Natural killer cell (primary cell): ENCODE measurements around the gene USP48. TPM values are rescaled to one million over a fixed set of nuclear protein-coding genes. Genes with fewer than 3 reads are reported as not detected.

Source experiments
- ATAC-seq, 3 donors: fragments of 150-1000 bp in 2 of 3; fragments of 200-7000 bp in 1 of 3; cut with Tn5 transposase; 1 replicate in 1 of 3; 2 replicates in 2 of 3; pipeline ENCODE4 v1.10.0; 2021; ENCODE audit warnings: mild to moderate bottlenecking in 2 of 3, moderate library complexity in 2 of 3
- DNase-seq, 2 donors: peaks; one replicate each; pipeline versions ENCODE4 v3.0.0 to v3.0.0-alpha.2; 2013 to 2021; ENCODE audit warnings: mixed read lengths in 1 of 2
- H3K27ac ChIP-seq: one replicate; pipeline ENCODE4 v1.5.1; 2013; ENCODE audit warnings: mild to moderate bottlenecking, low read length
- H3K27me3 ChIP-seq: one replicate; pipeline ENCODE4 v1.6.1; 2013; ENCODE audit warnings: low read length; ENCODE audit not compliant: control insufficient read depth, insufficient read depth
- H3K36me3 ChIP-seq: one replicate; pipeline ENCODE4 v1.6.1; 2013; ENCODE audit warnings: low read length; ENCODE audit not compliant: control insufficient read depth, insufficient read depth
- H3K4me1 ChIP-seq: one replicate; pipeline ENCODE4 v1.6.1; 2013; ENCODE audit warnings: low read length; ENCODE audit not compliant: control insufficient read depth, insufficient read depth
- H3K4me3 ChIP-seq: one replicate; pipeline ENCODE4 v1.5.1; 2013; ENCODE audit warnings: low read length
- H3K9me3 ChIP-seq: one replicate; pipeline ENCODE4 v1.6.1; 2013; ENCODE audit warnings: low read length; ENCODE audit not compliant: control insufficient read depth, insufficient read depth
- H3K27ac Mint-ChIP-seq, 2 donors: one replicate each; pipeline ENCODE4 v1.8.0; 2022; ENCODE audit warnings: mild to moderate bottlenecking in 2 of 2, mixed read lengths in 2 of 2, moderate library complexity in 1 of 2
- H3K27me3 Mint-ChIP-seq, 2 donors: one replicate each; pipeline ENCODE4 v1.8.0; 2022; ENCODE audit warnings: low read depth in 2 of 2, mixed read lengths in 2 of 2
- H3K36me3 Mint-ChIP-seq: one replicate; pipeline ENCODE4 v1.8.0; 2022; ENCODE audit warnings: mixed read lengths
- H3K4me1 Mint-ChIP-seq, 2 donors: one replicate each; pipeline ENCODE4 v1.8.0; 2022; ENCODE audit warnings: mixed read lengths in 2 of 2
- H3K4me3 Mint-ChIP-seq: one replicate; pipeline ENCODE4 v1.8.0; 2022; ENCODE audit warnings: mild to moderate bottlenecking, moderate library complexity, mixed read lengths
- H3K9me3 Mint-ChIP-seq, 2 donors: one replicate each; pipeline ENCODE4 v1.8.0; 2022; ENCODE audit warnings: mixed read lengths in 2 of 2
- CTCF ChIP-seq: fragments of 200-600 bp; IDR thresholded peaks from one replicate; pipeline ENCODE4 v1.8.0; 2022; ENCODE audit warnings: antibody characterized with exemption
- WGBS: methylation state at CpG from one replicate; pipeline ENCODE4 v1.1.7; 2013; ENCODE audit warnings: missing lambda C conversion rate; ENCODE audit not compliant: insufficient coverage; 5-methylcytosine and 5-hydroxymethylcytosine counted together
- intact Hi-C: fragments of 100-400 bp; cut with micrococcal nuclease; formaldehyde crosslinking; loops from one replicate; pipeline ENCODE4 v1.14.2; 2022
- total RNA-seq, 4 donors: library from RNA; stranded (reverse); fragments of 120-200 nt in 1 of 4; gene quantifications; one replicate each; pipeline versions ENCODE4 v1.2.3 to v1.2.4, GENCODE V29; 2013 to 2022

Gene USP48
- total RNA-seq, 3 donors from 2014 or later (not counting 1 experiment from before 2014, with no cell fraction given), result 71.4 to 127 (median 90.5) TPM

GRCh38 chr1:21628798-21629393, 154.1 kb downstream of the USP48 start:
- H3K9me3 Mint-ChIP-seq, result no peaks in the 10 kb centered on the region
- DNase-seq (no peak), ATAC-seq (no peak)
- no peak overlapping the region for H3K4me3 Mint-ChIP-seq
- no peaks in the 10 kb centered on the region for H3K27me3 ChIP-seq
- no peaks in the 10 kb centered on the region for H3K4me1 ChIP-seq
- H3K27ac ChIP-seq, result no peak overlapping the region
- H3K36me3 ChIP-seq, result no peaks in the 10 kb centered on the region
- H3K27me3 Mint-ChIP-seq, result peaks cover 0 to 9% of the 10 kb centered on the region in 2 donors
- H3K27ac Mint-ChIP-seq, result no peak overlapping the region
- intact Hi-C loops, result no loop called here
- no peaks in the 10 kb centered on the region for H3K4me1 Mint-ChIP-seq
- WGBS, result 22% methylated on average over 6 of the region's 7 CpGs
- H3K4me3 ChIP-seq, result no peak overlapping the region
- no peak for TF ChIP-seq CTCF
- no peaks in the 10 kb centered on the region for H3K36me3 Mint-ChIP-seq
- no peaks in the 10 kb centered on the region for H3K9me3 ChIP-seq

Other genes with a start within 250 kb of the USP48 start
- 1 to 10 TPM in 1 of 3 donors, under 1 TPM in 1, not detected in 1; 0.47 to 1.1 TPM for gene RAP1GAP, start 113.8 kb downstream of the USP48 start, total RNA-seq
- gene LDLRAD2, start 29.1 kb upstream of the USP48 start, total RNA-seq, result 1 to 10 TPM; 2.8 to 3.9 (median 3.6) TPM
- under 1 TPM; 0.54 to 0.93 (median 0.90) TPM for gene HSPG2, start 154.2 kb upstream of the USP48 start, total RNA-seq
- not detected for gene CELA3B, start 193.9 kb upstream of the USP48 start, total RNA-seq
- not detected for gene CELA3A, start 218.5 kb upstream of the USP48 start, total RNA-seq